ENCODE measurements around the gene F10.

Gene F10

GRCh38 chr13:113086991-113087922 is 35.3 kb upstream of the F10 start:
- no peak for DNase-seq (ENCODE audit: low read depth)

DNA sequence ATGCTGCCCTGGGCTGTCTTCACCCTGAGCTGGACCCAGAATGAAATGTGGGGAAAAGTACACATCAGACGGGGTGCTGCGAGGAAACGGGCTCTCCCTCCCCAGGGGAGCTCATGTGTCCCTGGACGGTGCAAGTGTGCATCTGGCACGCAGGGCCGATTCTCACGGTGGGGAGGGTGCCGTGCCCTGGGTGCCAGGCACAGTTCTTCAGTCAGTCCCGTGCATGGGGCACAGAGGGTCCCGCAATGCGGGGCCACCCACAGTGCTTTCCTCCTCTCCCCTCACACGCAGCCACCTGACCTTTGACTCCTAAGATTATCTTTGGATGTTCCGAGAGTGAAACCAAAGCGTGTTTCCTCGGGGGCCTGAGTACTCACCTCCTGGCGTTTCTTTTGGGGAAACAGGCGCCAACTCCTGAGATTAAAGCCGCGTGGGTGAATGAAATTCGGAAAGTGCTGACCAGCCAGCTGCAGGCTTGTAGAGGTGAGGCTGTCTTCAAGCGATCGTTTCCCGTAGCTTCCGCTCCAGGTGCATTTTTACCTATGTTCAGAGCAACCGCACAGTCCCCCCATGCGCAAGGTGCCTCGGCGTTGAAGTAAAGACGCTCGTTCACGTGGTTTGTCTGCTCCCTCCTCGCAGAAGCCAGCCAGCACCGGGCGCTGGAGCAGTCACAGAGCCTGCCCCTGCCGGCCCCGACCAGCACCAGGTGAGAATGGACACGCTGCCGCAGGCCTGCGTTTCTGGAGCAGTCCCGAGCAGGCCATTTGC is 34.5 kb upstream of the F10 start:
- no peak for DNase-seq (ENCODE audit: low read depth)

DNA sequence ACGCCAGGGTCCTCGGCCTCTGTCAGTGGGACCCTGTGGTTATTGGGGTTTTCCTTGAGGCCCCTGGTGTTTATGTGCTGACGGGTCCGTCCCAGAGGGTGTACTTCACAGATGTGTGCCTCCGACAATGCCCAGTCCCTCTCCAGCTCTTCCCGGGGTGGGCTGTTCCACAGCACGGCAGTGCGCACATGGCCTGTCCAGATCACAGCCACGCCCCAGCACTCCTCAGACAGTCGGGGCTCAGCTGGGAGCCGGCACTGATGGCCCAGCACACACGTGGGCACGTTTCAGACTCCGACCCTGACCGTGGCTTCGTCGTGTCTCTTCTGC is 33.9 kb upstream of the F10 start:
- DNase-seq (ENCODE audit: low read depth), result no peak

GRCh38 chr13:113089693-113090414 is 32.7 kb upstream of the F10 start:
- DNase-seq (ENCODE audit: low read depth), result no peak

GRCh38 chr13:113090415-113090770 is 32.2 kb upstream of the F10 start:
- no peak for DNase-seq (ENCODE audit: low read depth)

DNA sequence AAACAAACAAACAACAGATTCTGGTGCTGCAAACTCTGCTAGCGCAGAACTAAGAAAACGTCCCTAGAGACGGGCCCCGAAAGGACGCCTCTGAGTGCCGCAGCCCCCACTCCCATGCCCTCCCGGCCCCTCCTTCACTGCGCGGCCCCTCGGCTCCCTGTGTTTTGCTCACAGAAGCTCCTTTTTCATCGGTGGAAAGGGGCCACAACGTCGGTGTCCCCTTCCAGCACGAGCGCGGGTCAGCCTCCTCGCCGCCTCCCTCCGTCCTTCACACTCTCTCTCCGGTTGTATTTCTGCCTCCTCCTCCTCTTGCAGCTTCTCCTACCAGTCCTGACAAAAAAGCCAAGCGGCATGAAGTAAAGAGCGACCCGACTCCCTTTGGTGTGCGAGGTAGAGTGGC is 31.8 kb upstream of the F10 start:
- DNase-seq (ENCODE audit: low read depth), result no peak

GRCh38 chr13:113091211-113091771 is 31.3 kb upstream of the F10 start:
- no peak for DNase-seq (ENCODE audit: low read depth)

- no peak for DNase-seq (ENCODE audit: low read depth)
Observed at GRCh38 chr13:113091891-113092775, 30.5 kb upstream of the F10 start.

GRCh38 chr13:113092776-113093579 is 29.6 kb upstream of the F10 start:
- DNase-seq (ENCODE audit: low read depth), result no peak

DNA sequence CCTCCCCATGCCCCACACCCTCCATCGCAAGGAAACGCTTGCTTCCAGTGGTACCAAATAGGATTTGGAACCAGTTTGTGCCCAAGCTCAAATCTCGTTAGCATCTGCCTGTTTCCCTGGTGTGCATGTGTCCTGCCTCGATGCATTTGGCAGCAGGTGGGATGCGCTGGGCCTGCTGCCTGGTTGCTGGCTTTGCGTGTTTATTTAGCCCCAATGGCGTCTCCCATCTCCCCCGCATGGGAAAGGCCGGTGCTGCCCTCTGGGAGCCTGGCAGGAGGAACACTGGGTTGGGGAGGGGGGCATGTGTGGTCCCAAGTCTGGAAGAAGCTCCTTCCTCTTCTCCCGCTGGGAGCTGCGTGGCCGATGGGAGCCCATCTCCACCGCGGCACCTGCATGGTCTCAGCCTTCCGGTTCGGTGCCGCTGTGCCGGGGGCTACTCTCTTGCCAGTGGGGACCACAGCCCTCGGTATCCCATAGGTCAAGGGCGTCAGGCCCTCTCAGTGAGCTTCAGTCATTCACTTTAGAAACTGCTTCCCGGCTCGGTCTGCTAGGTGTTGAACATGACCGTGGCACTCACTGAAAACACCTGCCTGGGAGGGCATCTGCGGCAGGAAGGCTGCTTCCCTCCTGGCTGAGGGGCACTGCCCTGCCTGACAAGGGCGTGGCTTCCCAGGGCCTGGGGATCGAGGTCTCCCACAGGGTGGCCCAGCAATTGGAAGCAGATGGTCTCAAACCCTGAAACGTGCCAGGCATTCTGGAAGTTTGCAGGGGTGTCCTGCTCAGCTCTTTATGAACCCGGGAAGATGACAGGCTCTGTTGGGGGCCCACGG is 28.8 kb upstream of the F10 start:
- DNase-seq (ENCODE audit: low read depth), result no peak

GRCh38 chr13:113094410-113094800 is 28.2 kb upstream of the F10 start:
- no peak for DNase-seq (ENCODE audit: low read depth)

GRCh38 chr13:113095146-113096051 is 27.2 kb upstream of the F10 start:
- no peak for DNase-seq (ENCODE audit: low read depth)

- no peak for DNase-seq (ENCODE audit: low read depth)
Observed at GRCh38 chr13:113096052-113096744, 26.4 kb upstream of the F10 start.

GRCh38 chr13:113096745-113097305 is 25.8 kb upstream of the F10 start:
- DNase-seq (ENCODE audit: low read depth), result no peak

DNA sequence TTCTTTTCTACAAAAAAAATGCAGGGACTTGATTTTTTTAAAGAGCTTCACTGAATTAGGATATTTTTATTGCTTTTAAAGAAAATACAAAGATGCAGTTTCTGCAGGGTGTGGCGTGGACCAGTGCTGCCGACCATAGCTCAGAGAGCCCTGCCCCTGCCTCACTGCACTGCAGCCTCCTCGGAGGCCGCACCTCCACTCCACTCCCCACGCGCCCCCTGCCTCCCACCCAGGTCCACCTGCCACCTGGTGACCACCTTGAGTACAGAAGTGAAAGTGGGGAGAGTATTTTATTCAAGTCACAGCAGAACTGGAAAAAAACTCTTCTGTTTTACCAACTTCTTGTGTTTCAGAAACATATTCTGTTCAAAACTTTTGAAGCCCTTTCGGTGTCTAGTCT is 24.9 kb upstream of the F10 start:
- no peak for DNase-seq (ENCODE audit: low read depth)

DNA sequence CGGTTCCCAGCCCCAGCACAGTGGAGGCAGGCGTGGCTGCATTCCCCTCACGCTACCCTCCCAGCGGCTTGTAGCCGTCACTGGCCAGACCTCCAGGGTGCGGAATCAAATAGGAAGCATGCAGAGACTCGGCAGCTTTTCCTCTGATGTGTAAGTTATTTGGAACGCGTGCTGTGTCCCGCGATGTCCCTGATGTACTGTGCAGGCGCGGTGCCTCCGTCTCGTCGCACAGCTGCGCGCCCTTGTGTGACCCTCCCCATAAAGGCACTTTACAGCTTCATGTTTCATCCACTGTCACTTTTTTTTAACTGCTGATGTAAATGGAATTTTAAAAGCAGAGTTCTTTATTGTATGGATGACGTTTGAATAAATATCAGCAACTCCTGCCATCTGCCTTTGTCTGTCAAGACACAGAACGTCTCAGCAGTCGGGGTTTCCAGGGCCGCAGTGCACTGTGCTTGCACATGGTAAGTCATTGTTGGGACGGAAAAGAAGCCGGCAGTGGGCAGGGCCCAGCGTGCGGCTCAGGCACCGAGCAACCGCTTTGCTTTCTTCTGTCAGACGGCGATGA is 24.4 kb upstream of the F10 start:
- DNase-seq (ENCODE audit: low read depth), result peak; percentile 16

DNA sequence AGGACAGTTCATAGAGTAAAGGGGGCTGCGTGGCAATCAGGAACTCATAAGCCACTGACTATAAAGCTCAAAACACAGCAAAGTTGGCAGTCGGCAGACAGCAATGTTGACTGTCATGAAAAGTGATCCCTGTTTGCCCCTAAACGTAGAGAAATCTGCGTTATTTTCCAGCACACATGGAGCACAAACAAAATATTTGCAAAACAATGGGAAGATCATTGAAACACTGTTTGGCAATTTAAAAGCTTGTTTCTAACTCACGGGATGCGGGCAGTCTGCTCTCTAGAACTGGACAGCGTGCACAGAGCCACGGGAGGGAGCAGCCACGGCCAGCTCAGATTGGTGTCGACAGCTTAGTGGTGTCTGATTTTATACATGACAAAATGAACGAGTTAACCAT is 23.5 kb upstream of the F10 start:
- no peak for DNase-seq (ENCODE audit: low read depth)
